ENCODE measurements around the gene ERG28.

- TF ChIP-seq EZH2phosphoT487 (IDR thresholded peaks at IDR 0.05) (no peak), CTCF (IDR thresholded peaks at IDR 0.05) (no peak)
Measured at GRCh38 chr14:75648066-75648838, 12.4 kb downstream of the ERG28 start.

Measured in neural progenitor cell (in vitro differentiated cells).